ENCODE data around the gene LMX1B.

The LMX1B gene

GRCh38 chr9:126698251-126698650 is 84.5 kb downstream of the LMX1B start:
- H3K27ac ChIP-seq: no peak overlapping the region
- no peak for DNase-seq (ENCODE audit: low read depth, low spot score)
- H3K9me3 ChIP-seq (ENCODE audit: low read depth, low read length): no peaks in the 10 kb centered on the region
- H3K9ac ChIP-seq (ENCODE audit: insufficient read length): no peak overlapping the region
- no peaks in the 10 kb centered on the region for H3K36me3 ChIP-seq (ENCODE audit: insufficient read depth, low read length)
- TF ChIP-seq POLR2AphosphoS5 (IDR thresholded peaks at IDR 0.05; ENCODE audit: borderline replicate concordance, low read depth, low read length) (no peak), FOXP2 (optimal IDR thresholded peaks at IDR 0.05; ENCODE audit: control extremely low read depth, extremely low read length, insufficient read depth) (no peak), EZH2 (IDR thresholded peaks at IDR 0.05) (no peak)
- H3K4me3 ChIP-seq: no peak overlapping the region

- TF ChIP-seq POLR2AphosphoS5 (IDR thresholded peaks at IDR 0.05; ENCODE audit: borderline replicate concordance, low read depth, low read length): no peak
- no peak for TF ChIP-seq FOXP2 (optimal IDR thresholded peaks at IDR 0.05; ENCODE audit: control extremely low read depth, extremely low read length, insufficient read depth)
- TF ChIP-seq EZH2 (IDR thresholded peaks at IDR 0.05): no peak
- no peak for DNase-seq (ENCODE audit: low read depth, low spot score)
These were observed 85.0 kb downstream of the LMX1B start for GRCh38 chr9:126698756-126699155.

GRCh38 chr9:126699401-126699881 is 85.7 kb downstream of the LMX1B start:
- Histone ChIP-seq H3K36me3 (ENCODE audit: insufficient read depth, low read length) (no peaks in the 10 kb centered on the region), H3K4me3 (no peak overlapping the region), H3K27ac (no peak overlapping the region), H3K9me3 (ENCODE audit: low read depth, low read length) (no peaks in the 10 kb centered on the region), H3K9ac (ENCODE audit: insufficient read length) (no peak overlapping the region)
- DNase-seq (ENCODE audit: low read depth, low spot score): no peak
- no peak for TF ChIP-seq POLR2AphosphoS5 (IDR thresholded peaks at IDR 0.05; ENCODE audit: borderline replicate concordance, low read depth, low read length)
- no peak for TF ChIP-seq FOXP2 (optimal IDR thresholded peaks at IDR 0.05; ENCODE audit: control extremely low read depth, extremely low read length, insufficient read depth)
- no peak for TF ChIP-seq EZH2 (IDR thresholded peaks at IDR 0.05)

More at GRCh38 chr9:126698756-126699155, 85.0 kb downstream of the LMX1B start:
- Histone ChIP-seq H3K27ac (no peak overlapping the region), H3K9me3 (ENCODE audit: low read depth, low read length) (no peaks in the 10 kb centered on the region), H3K4me3 (no peak overlapping the region), H3K36me3 (ENCODE audit: insufficient read depth, low read length) (no peaks in the 10 kb centered on the region), H3K9ac (ENCODE audit: insufficient read length) (no peak overlapping the region)

GRCh38 chr9:126700296-126700695 is 86.6 kb downstream of the LMX1B start:
- Histone ChIP-seq H3K4me3 (no peak overlapping the region), H3K27ac (no peak overlapping the region), H3K36me3 (ENCODE audit: insufficient read depth, low read length) (no peaks in the 10 kb centered on the region), H3K9ac (ENCODE audit: insufficient read length) (no peak overlapping the region), H3K9me3 (ENCODE audit: low read depth, low read length) (no peaks in the 10 kb centered on the region)
- no peak for DNase-seq (ENCODE audit: low read depth, low spot score)
- TF ChIP-seq FOXP2 (optimal IDR thresholded peaks at IDR 0.05; ENCODE audit: control extremely low read depth, extremely low read length, insufficient read depth) (no peak), EZH2 (IDR thresholded peaks at IDR 0.05) (no peak), POLR2AphosphoS5 (IDR thresholded peaks at IDR 0.05; ENCODE audit: borderline replicate concordance, low read depth, low read length) (no peak)

- H3K36me3 ChIP-seq (ENCODE audit: insufficient read depth, low read length): no peaks in the 10 kb centered on the region
- H3K9me3 ChIP-seq (ENCODE audit: low read depth, low read length): no peaks in the 10 kb centered on the region
- TF ChIP-seq POLR2AphosphoS5 (IDR thresholded peaks at IDR 0.05; ENCODE audit: borderline replicate concordance, low read depth, low read length) (no peak), FOXP2 (optimal IDR thresholded peaks at IDR 0.05; ENCODE audit: control extremely low read depth, extremely low read length, insufficient read depth) (no peak), EZH2 (IDR thresholded peaks at IDR 0.05) (no peak)
- H3K27ac ChIP-seq: no peak overlapping the region
- H3K4me3 ChIP-seq: no peak overlapping the region
- no peak overlapping the region for H3K9ac ChIP-seq (ENCODE audit: insufficient read length)
- DNase-seq (ENCODE audit: low read depth, low spot score): no peak
These were observed 87.4 kb downstream of the LMX1B start for GRCh38 chr9:126700903-126701812.

- no peak for DNase-seq (ENCODE audit: low read depth, low spot score)
- TF ChIP-seq POLR2AphosphoS5 (IDR thresholded peaks at IDR 0.05; ENCODE audit: borderline replicate concordance, low read depth, low read length) (no peak), FOXP2 (optimal IDR thresholded peaks at IDR 0.05; ENCODE audit: control extremely low read depth, extremely low read length, insufficient read depth) (no peak), EZH2 (IDR thresholded peaks at IDR 0.05) (no peak)
- no peak overlapping the region for H3K27ac ChIP-seq
- H3K36me3 ChIP-seq (ENCODE audit: insufficient read depth, low read length): no peaks in the 10 kb centered on the region
- H3K9me3 ChIP-seq (ENCODE audit: low read depth, low read length): no peaks in the 10 kb centered on the region
- H3K9ac ChIP-seq (ENCODE audit: insufficient read length): no peak overlapping the region
- H3K4me3 ChIP-seq: no peak overlapping the region
These were observed 88.0 kb downstream of the LMX1B start for GRCh38 chr9:126701813-126702140.

GRCh38 chr9:126702151-126703001 is 88.6 kb downstream of the LMX1B start:
- Histone ChIP-seq H3K27ac (no peak overlapping the region), H3K4me3 (no peak overlapping the region), H3K9ac (ENCODE audit: insufficient read length) (no peak overlapping the region), H3K9me3 (ENCODE audit: low read depth, low read length) (no peaks in the 10 kb centered on the region), H3K36me3 (ENCODE audit: insufficient read depth, low read length) (no peaks in the 10 kb centered on the region)
- no peak for DNase-seq (ENCODE audit: low read depth, low spot score)
- TF ChIP-seq FOXP2 (optimal IDR thresholded peaks at IDR 0.05; ENCODE audit: control extremely low read depth, extremely low read length, insufficient read depth) (no peak), EZH2 (IDR thresholded peaks at IDR 0.05) (no peak), POLR2AphosphoS5 (IDR thresholded peaks at IDR 0.05; ENCODE audit: borderline replicate concordance, low read depth, low read length) (no peak)

Measured in SK-N-MC (cell line).